ENCODE measurements around the gene IL10RB.

DNA sequence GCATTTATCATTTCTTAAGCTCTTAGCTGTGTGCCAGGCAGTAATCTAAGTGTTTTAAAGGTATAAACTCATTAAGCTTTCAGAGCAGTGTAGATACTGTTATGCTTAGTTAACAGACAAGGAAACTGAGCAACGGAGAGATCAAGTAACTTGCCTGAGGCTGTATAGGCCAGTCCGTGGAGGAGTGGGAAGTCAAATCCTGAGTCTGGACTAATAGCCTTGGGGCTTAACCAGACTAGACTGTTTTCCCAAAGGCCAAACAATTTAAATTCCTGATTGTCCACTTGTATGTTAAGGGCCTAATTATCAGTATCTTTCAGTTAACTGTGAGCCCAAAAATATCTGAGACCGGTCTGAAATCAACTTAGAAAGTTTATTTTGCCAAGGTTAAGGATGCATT is 61.2 kb downstream of the IL10RB start:
- TF ChIP-seq, protein P1, sequence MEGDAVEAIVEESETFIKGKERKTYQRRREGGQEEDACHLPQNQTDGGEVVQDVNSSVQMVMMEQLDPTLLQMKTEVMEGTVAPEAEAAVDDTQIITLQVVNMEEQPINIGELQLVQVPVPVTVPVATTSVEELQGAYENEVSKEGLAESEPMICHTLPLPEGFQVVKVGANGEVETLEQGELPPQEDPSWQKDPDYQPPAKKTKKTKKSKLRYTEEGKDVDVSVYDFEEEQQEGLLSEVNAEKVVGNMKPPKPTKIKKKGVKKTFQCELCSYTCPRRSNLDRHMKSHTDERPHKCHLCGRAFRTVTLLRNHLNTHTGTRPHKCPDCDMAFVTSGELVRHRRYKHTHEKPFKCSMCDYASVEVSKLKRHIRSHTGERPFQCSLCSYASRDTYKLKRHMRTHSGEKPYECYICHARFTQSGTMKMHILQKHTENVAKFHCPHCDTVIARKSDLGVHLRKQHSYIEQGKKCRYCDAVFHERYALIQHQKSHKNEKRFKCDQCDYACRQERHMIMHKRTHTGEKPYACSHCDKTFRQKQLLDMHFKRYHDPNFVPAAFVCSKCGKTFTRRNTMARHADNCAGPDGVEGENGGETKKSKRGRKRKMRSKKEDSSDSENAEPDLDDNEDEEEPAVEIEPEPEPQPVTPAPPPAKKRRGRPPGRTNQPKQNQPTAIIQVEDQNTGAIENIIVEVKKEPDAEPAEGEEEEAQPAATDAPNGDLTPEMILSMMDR (IDR thresholded peaks at IDR 0.05), result no peak
- TF ChIP-seq POLR2A (IDR thresholded peaks at IDR 0.05) (no peak), POLR2AphosphoS5 (IDR thresholded peaks at IDR 0.05) (no peak)

Data from breast epithelium (tissue), 3 donors.